Measurements from ENCODE around the gene CD244.
"Not testable (repeated sequence)": the region's sequence is repeated elsewhere in the genome, so short reads cannot be mapped to it uniquely, and the experiment has no call there.

CD244 gene

DNA sequence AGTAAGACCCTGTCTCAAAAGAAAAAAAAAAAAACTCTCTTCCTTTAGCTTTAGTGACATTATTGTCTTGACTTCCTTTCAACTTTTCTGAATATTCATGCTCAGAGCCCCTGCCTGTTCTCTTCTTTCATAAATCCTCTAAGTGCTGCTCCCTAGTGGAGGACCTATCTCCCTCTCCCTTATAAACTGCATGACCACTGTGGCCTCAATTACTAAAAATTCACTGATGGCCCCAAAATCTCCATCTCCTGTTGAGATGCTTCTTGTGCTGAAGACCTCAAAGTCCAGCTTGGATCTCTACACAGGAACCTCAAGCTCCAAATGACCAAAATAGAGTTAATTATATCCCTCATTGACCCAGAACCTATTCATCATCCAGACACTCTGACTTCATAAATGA is 14.5 kb upstream of the CD244 start:
- peak; percentile 51 for DNase-seq

DNA sequence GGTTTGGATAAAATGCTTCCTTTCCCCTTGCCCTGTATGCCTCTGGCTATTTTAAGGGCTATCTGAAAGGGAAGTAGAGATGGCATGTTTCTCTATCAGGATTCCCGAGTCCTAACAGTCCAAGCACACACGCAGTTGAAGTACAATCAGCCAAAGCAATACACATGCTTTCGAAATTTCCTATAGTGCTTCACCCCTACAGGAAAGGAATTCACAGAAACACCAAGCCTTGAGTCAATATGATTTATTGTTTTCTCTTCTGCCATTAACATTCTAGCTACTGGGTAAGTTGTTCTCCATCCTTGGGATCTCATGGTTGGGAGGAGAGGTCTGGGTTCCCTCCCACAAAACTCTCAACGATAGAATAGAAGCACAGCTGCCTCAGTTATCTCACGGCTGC is 13.6 kb upstream of the CD244 start:
- no peak for DNase-seq

DNA sequence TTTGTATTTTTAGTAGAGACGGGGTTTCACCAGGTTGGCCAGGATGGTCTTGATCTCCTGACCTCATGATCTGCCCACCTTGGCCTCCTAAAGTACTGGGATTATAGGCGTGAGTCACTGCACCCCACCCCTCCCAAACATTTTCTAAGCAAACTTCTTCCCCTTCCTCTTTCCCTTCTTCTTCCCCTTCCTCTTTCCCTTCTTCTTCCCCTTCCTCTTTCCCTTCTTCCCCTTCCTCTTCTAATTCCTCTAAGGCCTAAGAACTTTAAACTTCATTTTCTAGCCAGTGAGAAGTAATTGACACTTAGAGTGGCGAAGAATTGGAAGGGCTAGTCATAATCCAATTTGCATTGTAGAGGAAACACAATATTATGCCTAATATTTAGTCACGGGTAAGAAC is 12.9 kb upstream of the CD244 start:
- not testable (repeated sequence) for DNase-seq

DNA sequence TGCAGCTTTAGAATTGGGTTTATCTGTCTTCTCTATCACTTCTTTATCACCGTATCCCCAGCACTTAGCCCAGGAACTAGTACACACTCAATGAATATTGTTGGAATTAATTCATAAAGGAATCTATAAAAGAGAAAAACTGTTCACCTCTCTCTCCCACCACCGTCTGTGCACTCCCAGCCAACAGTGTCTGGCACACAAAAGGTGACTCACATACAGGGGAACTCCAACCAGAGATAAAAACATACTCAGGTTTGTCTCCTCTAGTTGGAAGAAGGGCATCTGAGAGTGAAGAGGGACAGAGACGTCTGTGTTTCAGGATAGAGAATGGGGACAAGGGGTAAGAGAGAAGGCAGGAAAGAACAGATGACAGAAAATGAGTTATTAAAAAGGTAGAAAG is 12.2 kb upstream of the CD244 start:
- peak; percentile 25 for DNase-seq

DNA sequence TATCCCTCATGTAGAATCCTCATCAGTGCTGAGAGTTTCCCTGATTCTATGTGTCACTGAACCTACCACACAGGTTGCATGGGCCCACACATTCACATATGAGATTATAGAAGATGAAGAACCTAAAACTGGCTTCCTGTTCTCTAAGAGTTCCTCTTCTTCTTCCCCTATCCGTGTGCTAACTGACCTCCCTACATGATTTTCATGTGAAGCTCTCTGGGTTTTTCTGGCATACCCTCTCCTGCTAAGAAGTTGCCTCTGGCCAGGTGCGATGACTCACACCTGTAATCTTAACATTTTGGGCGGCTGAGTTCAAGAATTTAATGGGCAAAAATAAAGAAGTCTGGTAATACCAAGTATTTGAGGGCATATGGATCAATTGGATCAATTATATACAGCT is 5.5 kb upstream of the CD244 start:
- no peak for DNase-seq

DNA sequence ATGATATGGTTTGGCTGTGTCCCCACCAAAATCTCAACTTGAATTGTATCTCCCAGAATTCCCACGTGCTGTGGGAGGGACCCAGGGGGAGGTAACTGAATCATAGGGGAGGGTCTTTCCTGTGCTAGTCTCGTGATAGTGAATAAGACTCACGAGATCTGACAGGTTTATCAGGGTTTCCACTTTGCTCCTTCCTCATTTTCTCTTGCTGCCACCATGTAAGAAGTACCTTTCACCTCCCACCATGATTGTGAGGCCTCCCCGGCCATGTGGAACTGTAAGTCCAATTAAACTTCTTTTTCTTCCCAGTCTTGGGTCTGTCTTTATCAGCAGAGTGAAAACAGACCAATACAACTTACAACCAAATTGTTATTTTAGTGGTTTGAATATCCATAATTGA is 5.0 kb upstream of the CD244 start:
- not testable (repeated sequence) for DNase-seq

DNA sequence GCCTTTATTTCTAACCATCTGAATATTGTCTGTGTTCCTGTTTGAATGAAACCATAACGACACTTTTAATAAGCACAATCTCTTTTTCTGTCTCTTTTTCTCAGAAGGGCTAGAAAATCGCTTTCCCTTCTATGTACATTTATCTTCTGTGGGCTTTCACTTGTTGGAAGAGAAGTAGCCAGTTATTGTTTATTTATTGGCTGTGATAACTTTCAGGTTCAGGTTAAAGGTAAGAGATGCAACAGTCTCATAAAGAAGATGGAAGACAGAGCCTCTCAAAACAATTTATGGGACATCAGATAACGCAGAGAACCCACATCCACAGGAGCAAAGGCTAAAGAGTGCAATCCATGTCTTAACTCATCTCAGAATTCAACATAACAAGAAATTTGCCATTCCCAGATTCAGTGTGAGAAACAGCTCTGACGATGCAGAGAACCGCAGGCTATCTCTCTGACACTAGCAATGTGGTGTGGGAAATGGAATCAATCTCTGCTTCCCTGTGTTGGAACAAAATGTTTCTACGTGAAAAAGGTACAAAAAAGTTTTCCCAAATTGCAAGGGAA is 4.1 kb upstream of the CD244 start:
- DNase-seq: no peak

DNA sequence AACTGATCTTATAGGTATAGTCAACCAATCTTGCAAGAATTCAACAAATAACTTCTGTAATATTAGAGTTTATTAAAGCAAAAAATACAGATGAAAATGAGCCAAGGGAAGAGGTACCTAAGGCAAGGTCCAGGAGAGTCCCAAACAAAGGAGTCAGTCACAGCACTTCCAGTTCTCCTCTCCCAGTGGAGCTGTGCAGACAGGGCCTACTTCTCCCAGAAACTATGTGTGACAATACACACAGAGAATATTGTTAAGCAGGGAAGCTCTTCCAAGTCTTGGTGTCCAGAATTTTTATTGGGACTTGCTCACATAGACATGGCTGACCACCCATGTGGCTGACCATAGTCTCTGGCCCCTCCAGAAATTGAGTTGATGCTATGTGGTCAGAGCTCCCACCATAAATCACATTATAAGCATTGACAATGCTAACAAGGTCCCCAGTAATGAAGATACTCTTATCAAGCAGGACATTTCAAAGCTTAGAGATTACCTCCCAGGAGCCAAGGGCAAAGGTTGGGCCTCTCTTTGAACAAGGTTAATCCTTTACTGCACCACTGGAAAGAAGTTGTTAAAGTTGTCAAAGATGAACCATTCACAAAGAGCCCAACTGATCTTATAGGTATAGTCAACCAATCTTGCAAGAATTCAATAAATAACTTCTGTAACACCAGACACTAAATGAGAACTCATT is 3.5 kb upstream of the CD244 start:
- no peak for DNase-seq

DNA sequence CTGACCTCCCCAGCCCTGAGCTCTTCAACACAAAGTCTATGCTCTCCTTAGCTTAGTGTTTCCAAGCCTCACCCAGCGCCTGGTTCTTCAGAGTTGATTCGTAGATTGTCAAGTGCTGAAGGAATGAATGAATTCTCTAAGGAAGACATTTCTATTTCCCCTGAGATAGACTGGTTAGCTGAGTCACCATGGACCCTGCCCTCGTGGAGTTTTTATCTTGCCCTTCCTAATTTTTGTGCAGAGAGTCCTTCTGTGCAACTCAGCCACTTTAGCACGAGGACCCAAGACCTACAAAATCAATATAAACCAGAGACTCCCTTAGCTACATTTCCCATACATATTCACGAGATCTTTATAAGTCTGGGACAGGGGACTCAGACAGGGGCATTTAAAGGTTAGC is 2.6 kb upstream of the CD244 start:
- no peak for DNase-seq

DNA sequence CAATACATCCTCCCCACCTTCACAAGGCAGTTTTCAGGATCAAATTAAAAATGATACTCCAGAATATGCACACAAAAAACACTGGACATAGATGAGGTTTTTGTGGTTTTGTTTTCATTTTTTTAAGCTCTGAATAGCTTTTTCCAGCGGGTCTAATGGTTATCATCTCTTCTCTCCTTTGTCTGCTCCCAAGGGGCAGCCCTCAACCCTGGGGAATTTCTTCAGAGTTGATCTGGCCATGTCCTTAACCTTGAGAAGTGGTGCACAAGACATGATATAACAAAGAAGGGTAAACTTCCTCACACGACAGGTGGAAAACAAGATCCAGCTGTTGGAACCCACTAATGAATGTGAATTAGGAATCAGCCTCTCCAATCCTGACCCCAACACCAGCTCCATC is 1.5 kb upstream of the CD244 start:
- DNase-seq: no peak

DNA sequence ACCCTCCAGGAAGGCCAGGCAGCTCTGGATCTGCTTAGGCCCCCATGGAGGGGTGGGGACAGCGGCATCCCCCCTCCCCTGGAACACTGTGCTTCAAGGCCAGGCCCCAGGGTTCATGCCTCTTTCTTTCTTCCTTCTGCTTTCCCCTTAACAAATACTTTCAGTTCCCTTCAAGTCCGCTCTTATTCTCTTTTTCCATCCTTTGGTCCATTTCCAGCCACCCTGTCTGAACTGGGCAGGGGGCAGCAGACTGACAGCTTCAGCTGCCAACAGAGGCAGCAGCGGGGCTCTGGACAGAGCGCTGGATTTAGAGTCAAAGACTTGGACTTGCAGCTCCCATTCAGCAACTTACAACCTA is 1.1 kb upstream of the CD244 start:
- DNase-seq: no peak

DNA sequence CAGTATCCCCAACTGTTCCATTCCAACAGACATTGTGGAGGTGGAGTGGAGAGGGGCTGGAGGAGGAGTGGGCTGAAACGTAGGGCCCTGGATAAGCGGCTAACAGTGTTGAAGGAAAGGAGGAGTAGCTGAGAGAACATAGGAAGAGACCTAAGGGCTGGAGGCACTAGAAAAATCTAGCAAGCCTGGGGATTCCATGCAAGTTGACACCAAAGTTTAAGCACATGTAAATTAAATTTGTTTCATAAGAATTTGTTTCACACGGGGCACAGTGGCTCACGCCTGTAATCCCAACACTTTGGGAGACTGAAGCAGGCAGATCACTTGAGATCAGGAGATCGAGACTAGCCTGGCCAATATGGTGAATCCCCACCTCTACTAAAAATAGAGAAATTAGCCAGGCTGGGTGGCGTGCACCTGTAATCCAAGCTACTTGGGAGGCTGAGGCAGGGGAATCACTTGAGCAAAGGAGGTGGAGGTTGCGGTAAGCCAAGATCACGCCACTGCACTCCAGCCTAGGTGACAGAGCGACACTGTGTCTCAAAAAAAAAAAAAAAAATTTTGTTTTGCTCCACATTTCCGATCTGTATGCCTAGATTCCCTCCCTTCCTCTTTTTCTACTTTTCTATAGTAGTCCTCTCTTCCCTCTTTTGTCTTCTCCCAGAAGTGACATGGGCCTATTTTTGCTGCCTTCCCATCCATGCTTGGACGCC is 530 bp upstream of the CD244 start:
- DNase-seq: no peak

DNA sequence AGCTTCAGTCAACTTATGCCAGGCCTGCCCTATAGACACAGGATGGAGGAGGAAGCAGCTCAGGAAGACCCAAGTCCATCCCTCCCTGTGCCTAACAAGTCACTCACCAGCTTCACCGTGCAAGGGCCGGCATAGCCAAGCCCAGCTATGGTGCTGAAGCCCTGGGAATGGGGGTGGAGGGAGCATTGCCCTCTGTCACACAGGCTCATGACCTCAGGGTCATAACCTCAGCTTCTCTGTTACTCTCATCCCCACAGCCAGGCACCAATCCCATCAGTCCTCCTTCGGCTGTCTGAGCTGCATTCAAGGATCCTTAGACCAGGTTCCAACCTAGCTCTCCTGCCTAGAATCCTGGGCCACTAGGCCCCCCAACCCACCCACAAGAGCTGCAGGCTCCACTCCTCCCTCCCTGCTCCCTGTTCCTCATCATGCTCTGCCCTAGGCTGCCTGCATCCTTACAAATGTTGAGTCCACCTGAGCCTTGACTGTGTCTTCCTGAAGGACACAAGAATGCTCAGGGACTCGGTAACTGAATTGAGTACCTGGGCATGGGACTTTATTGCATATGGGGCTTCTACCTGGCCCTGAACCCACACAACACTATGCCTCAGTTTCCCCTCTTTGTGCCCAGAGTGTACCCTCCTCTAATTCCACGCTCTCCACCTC is 1.7 kb downstream of the CD244 start:
- no peak for DNase-seq

DNA sequence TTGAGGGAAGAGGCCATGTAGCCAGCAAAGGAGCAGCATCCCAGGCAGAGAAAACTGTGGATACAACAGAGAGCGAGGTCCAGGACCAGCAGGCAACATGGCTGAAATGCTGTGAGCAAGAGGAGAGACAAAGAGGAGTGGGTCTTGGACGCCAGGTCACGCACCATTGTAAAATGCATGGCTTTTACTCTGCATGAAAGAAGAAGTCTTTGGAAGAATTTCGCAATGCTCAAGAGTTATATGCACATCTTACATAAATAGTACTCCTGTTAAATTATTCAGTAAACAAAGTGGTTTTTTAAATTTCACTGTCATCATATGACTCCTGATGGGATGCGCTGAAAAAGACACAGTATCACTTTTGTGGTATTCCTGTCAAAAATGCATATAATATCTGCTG is 3.5 kb downstream of the CD244 start:
- no peak for DNase-seq

DNA sequence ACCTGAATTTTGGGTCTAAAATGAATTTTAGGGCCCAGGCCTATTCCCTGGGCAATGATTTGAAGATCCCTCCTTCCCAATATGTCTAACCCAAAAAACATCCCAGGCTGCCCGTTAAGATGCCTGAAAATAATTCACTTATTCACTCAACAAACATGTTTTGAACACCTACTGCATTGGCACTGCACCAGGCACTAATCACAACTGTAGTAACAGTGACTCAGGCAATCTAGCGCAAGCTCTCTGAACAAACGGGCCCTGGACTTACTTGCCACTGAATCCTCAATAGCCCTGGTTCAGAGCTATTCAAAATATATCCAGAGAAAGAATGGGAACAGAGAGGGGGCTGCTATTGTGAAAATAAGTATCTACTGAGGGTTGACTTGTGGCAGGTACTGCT is 4.2 kb downstream of the CD244 start:
- DNase-seq: no peak

DNA sequence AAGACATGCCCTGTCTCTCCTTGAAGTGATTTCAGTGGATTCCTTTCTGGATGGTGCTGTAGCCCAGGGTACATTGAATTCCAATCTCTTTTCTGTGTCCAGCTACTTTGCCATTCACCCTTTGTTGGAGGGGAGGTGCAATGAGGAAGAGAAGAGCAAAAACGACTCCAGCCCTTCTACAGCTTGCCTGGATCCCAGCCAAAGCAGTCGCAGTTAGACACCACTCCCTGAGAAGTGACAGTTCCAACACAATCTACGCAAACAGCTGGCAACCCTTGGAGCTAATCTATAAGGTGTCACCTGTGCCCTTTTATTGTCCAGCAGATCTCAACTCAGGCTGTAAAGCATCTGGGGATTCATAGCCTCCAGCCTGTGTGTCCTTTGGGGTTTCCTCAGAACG is 4.6 kb downstream of the CD244 start:
- DNase-seq: no peak

DNA sequence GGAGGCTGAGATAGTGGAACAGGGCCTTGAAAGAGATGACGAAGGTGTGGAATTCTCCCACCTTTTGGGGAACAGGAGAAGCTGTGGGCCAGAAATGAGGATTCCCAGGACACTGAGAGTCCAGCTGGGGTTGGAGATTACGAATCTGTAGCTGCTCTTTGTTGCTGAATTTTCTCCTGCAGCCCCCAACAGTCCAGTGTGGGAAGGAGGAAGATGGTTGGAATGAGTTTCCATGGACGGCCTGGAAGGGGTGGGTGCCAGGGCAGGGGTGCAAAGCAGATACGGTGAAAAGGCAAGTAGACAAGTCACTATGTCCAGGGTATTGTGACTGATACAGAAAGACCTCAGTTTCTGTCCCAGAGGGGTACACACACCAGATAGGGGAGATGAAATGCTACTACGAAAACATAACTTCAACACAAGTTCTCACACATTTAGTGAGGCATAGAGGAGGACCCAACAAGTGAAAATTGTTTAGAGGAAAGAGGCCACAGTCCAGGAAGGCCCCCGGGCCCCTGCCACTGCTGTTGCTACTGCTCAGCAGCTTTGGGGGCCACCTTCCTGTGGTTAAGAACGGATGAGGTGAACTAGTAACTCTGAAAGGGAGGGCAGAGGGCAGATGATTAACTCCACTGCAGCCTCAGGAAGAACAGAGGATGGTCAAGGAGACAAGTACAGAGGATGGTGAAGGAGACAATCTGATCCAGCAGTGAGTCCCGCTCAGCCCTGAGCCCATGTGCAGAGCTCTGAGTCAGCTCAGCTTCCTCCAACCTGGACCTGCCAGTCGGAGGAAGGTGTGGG is 7.3 kb downstream of the CD244 start:
- DNase-seq: peak; percentile 18

DNA sequence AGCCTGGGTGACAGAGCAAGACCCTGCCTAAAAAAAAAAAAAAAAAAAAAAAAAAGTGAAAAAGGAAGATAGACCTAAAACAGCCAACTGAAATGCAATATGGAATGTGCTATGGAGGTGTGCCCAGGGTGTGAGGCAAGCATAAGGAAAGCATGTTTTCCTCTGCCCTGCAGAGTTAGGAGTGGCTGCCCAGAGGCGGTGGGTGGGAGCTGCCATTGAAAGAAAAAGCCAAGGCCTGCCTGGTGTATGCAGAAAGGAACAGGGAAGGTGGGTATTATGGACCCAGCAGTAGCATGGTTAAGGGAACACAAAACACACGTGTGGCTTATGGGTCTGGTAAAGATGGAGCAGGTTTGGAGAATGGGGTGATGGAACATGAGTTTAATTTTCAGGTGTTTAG is 8.9 kb downstream of the CD244 start:
- no peak for DNase-seq

DNA sequence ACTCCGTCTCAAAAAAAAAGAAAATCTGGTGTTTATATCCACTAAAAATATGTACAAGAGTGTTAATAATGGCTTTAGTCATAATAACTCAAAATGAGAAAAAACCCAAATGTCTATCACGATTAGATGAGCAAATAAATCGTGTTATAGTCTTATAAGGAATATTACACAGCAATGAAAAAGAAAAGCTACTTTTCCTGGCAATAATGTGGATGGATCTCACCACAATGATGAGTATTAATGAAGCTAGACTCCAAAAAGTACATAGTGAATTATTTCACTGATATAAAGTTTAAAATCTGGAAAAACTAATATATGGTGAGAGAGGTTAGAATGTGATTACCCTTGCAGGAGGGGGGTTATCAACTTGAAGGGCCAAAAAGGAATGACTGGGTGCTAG is 9.7 kb downstream of the CD244 start:
- DNase-seq: no peak

DNA sequence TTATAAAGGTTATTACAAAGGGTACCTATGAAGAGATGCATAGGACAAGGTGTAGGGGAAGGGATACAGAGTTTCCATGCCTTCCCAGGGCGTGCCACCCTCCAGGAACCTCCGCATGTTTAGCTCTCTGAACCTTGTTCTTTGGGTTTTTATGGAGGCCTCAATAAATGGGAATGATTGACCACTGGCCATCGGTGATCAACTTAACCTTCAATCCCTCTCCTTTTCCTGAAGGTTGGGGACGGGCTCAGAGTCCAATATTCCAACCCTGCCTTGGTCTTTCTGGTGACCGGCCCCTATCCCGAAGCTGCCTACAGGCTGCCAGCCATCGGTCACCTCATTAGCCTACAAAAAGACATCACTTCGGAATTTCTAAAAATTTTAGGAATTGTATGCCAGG is 11.7 kb downstream of the CD244 start:
- DNase-seq: no peak

DNA sequence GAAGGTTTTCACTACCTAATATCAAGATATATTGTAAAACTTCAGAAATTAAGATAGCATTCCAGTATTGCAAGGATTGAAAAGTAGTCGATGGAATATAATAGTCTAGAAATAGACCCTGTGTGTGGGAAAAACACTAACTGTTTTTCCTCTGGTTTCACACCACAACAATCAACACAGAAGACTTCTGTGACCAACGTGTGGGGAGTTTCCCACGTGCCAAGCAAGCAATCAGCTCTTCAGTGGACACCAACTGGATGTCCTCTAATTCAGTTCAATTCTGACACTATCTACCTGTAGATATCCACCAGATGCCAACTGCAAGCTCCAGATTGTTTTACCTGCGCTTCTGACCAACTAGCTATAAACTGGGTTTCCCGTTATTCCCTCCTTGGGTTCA is 12.1 kb downstream of the CD244 start:
- DNase-seq: no peak

DNA sequence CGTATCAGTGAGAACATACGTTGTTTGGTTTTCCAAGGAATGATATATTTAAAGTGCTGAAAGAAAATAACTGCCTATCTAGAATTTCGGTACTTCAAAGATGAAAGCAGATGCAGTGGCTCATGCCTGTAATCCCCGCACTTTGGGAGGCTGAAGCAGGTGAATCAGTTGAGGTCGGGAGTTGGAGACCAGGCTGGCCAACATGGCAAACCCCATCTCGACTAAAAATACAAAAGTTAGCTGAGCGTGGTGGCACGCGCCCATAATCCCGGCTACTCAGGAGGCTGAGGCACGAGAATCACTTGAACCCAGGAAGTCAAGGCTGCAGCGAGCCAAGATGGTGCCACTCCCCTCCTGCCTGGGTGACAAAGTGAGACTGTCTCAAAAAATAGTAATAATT is 16.4 kb downstream of the CD244 start:
- no peak for DNase-seq
